Kidney (tissue), 14 donors: ENCODE measurements around the gene BCO2. TPM values are rescaled to one million over a fixed set of nuclear protein-coding genes. Genes with fewer than 3 reads are reported as not detected.

Source experiments
- DNase-seq, 5 donors: peaks; one replicate each; pipeline ENCODE4 v3.0.0-alpha.2; 2013 to 2020
- FAIRE-seq: peaks from 2 replicates; lab custom pipeline; 2012; peaks lifted over from hg19 to GRCh38; lab: Jason Lieb, UNC
- H3K27ac ChIP-seq, 2 donors: one replicate each; pipeline ENCODE4 v1.7.0; 2013; ENCODE audit warnings: low read depth in 2 of 2, low read length in 2 of 2, inconsistent platforms in 1 of 2
- H3K27me3 ChIP-seq: one replicate; pipeline ENCODE4 v1.7.1; 2013; ENCODE audit warnings: low read length, inconsistent platforms; ENCODE audit not compliant: control insufficient read depth, insufficient read depth
- H3K36me3 ChIP-seq, 3 donors: one replicate each; pipeline versions ENCODE4 v1.7.0 to v1.7.1; 2013; ENCODE audit warnings: low read length in 3 of 3, control low read depth in 1 of 3, inconsistent platforms in 1 of 3; ENCODE audit not compliant: insufficient read depth in 3 of 3, control insufficient read depth in 2 of 3
- H3K4me1 ChIP-seq, 3 donors: one replicate each; pipeline versions ENCODE4 v1.7.0 to v1.7.1; 2013; ENCODE audit warnings: low read length in 3 of 3, inconsistent platforms in 1 of 3, low read depth in 1 of 3; ENCODE audit not compliant: control insufficient read depth in 2 of 3, insufficient read depth in 2 of 3
- H3K4me3 ChIP-seq, 3 donors: one replicate each; pipeline versions ENCODE4 v1.7.0 to v1.8.1; 2013; ENCODE audit warnings: low read length in 3 of 3, control low read depth in 1 of 3, inconsistent platforms in 1 of 3
- H3K9ac ChIP-seq, 3 donors: one replicate each; pipeline versions ENCODE4 v1.7.0 to v1.7.1; 2013; ENCODE audit warnings: low read length in 3 of 3, control low read depth in 1 of 3, inconsistent platforms in 1 of 3
- H3K9me3 ChIP-seq, 3 donors: one replicate each; pipeline versions ENCODE4 v1.7.0 to v1.7.1; 2013; ENCODE audit warnings: low read length in 3 of 3, control low read depth in 1 of 3, inconsistent platforms in 1 of 3; ENCODE audit not compliant: control insufficient read depth in 2 of 3, insufficient read depth in 1 of 3
- CTCF ChIP-seq: IDR thresholded peaks from 3 replicates; pipeline ENCODE4 v1.5.1; 2012; ENCODE audit warnings: mild to moderate bottlenecking, moderate library complexity, borderline replicate concordance; ENCODE audit not compliant: insufficient read depth; ENCODE audit errors: extremely low read depth
- intact Hi-C: fragments of 100-400 bp; cut with DNase I; formaldehyde crosslinking; loops from one replicate; pipeline ENCODE4 v1.11.1; 2022
- polyA plus RNA-seq: library from polyadenylated mRNA; stranded (reverse); fragments of 350-450 nt; fragmentation: Illumina TruSeq; extraction: RNeasy Lipid Tissue Mini Kit (QIAGEN cat#74804); gene quantifications from one replicate; pipeline ENCODE4 v1.2.3, GENCODE V29; 2014; ENCODE audit warnings: low read depth, low replicate concordance; ENCODE audit not compliant: insufficient read depth
- total RNA-seq: library from RNA; stranded (reverse); fragmentation: NEBNext Ultra II Directional; extraction: Animal tissue kit (Norgen Biotek cat#: 25700); gene quantifications from one replicate; pipeline ENCODE4 v1.2.1, GENCODE V29; 2021
- donor health status: control.
- donor health status: control.
- donor health status: control.
- donor health status: control.
- donor health status: control.
- donor health status: DM: yes; HTN: yes; CAD: no.
- donor health status: Normal renal cell carcinoma (clear cell type).

The BCO2 gene
- total and polyA plus RNA-seq, 2 donors from 2014 or later, result 6.9 to 9.6 TPM

- H3K4me3 ChIP-seq, result no peak overlapping the region
- no peak for TF ChIP-seq CTCF
- no peaks in the 10 kb centered on the region for H3K36me3 ChIP-seq
- peaks cover 0 to 5% (median 0%) of the 10 kb centered on the region in 3 donors for H3K4me1 ChIP-seq
- H3K9ac ChIP-seq, result no peak overlapping the region
- no peaks in the 10 kb centered on the region for H3K27me3 ChIP-seq
- H3K9me3 ChIP-seq, result no peaks in the 10 kb centered on the region
- DNase-seq (no peak), FAIRE-seq (no peak)
- H3K27ac ChIP-seq, result no peak overlapping the region
- intact Hi-C loops, result no loop called here
Observed at GRCh38 chr11:112178428-112178827, 3.1 kb downstream of the BCO2 start.

- intact Hi-C loops, result no loop called here
- no peak overlapping the region for H3K4me3 ChIP-seq
- H3K27me3 ChIP-seq, result no peaks in the 10 kb centered on the region
- H3K27ac ChIP-seq, result no peak overlapping the region
- no peaks in the 10 kb centered on the region for H3K36me3 ChIP-seq
- no peak for DNase-seq
- H3K9me3 ChIP-seq, result no peaks in the 10 kb centered on the region
- TF ChIP-seq CTCF, result no peak
- no peak for FAIRE-seq
- peaks cover 0 to 5% (median 0%) of the 10 kb centered on the region in 3 donors for H3K4me1 ChIP-seq
- no peak overlapping the region for H3K9ac ChIP-seq
Observed at GRCh38 chr11:112178936-112179335, 3.6 kb downstream of the BCO2 start.

- no peaks in the 10 kb centered on the region for H3K27me3 ChIP-seq
- H3K27ac ChIP-seq, result no peak overlapping the region
- FAIRE-seq (no peak), DNase-seq (no peak)
- H3K9ac ChIP-seq, result no peak overlapping the region
- H3K36me3 ChIP-seq, result no peaks in the 10 kb centered on the region
- no peak for TF ChIP-seq CTCF
- H3K9me3 ChIP-seq, result no peaks in the 10 kb centered on the region
- intact Hi-C loops, result no loop called here
- no peak overlapping the region for H3K4me3 ChIP-seq
- H3K4me1 ChIP-seq, result peaks cover 0 to 5% (median 0%) of the 10 kb centered on the region in 3 donors
Observed at GRCh38 chr11:112179601-112180000, 4.3 kb downstream of the BCO2 start.

DNA sequence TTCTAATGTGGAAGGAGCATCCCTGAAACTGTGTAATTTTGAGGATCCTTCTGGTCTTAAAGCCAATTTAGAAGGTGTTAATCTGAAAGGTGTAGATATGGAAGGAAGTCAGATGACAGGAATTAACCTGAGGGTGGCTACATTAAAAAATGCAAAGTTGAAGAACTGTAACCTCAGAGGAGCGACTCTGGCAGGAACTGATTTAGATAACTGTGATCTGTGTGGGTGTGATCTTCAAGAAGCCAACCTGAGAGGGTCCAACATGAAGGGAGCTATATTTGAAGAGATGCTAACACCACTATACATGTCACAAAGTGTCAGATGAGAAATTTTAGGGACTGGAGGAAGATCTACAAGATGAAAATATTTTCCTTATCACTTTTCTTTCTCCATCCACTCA, 7.6 kb downstream of the BCO2 start:
- no peak for FAIRE-seq

More for the DNA sequence above, 7.6 kb downstream of the BCO2 start:
- no peaks in the 10 kb centered on the region for H3K9me3 ChIP-seq
- DNase-seq, result no peak
- no peaks in the 10 kb centered on the region for H3K4me1 ChIP-seq
- no peak for TF ChIP-seq CTCF
- intact Hi-C loops, result no loop called here
- H3K27ac ChIP-seq, result no peak overlapping the region
- no peaks in the 10 kb centered on the region for H3K27me3 ChIP-seq
- no peak overlapping the region for H3K9ac ChIP-seq
- no peaks in the 10 kb centered on the region for H3K36me3 ChIP-seq
- H3K4me3 ChIP-seq, result no peak overlapping the region
